Suprapubic skin (tissue), 4 donors: Measurements from ENCODE around the gene RASAL1.

Experiments
- POLR2A ChIP-seq, 2 donors: fragments of 450-650 bp; IDR thresholded peaks; one replicate each; pipeline ENCODE4 v1.6.1; 2017; ENCODE audit warnings: antibody characterized with exemption in 2 of 2, mild to moderate bottlenecking in 2 of 2, moderate library complexity in 2 of 2
- POLR2AphosphoS5 ChIP-seq, 3 donors: sonication (generic); formaldehyde crosslinking; IDR thresholded peaks; one replicate each; pipeline ENCODE4 v1.6.1; 2017; ENCODE audit warnings: antibody characterized with exemption in 3 of 3
- TF ChIP-seq, protein P1 (sequence below), 2 donors: fragments of 200-600 bp in 1 of 2; fragments of 450-650 bp in 1 of 2; sonication (generic) in 1 of 2; IDR thresholded peaks; one replicate each; pipeline ENCODE4 v1.5.1; 2016 to 2019; ENCODE audit warnings: antibody characterized with exemption in 2 of 2, mild to moderate bottlenecking in 1 of 2, moderate library complexity in 1 of 2

DNA sequence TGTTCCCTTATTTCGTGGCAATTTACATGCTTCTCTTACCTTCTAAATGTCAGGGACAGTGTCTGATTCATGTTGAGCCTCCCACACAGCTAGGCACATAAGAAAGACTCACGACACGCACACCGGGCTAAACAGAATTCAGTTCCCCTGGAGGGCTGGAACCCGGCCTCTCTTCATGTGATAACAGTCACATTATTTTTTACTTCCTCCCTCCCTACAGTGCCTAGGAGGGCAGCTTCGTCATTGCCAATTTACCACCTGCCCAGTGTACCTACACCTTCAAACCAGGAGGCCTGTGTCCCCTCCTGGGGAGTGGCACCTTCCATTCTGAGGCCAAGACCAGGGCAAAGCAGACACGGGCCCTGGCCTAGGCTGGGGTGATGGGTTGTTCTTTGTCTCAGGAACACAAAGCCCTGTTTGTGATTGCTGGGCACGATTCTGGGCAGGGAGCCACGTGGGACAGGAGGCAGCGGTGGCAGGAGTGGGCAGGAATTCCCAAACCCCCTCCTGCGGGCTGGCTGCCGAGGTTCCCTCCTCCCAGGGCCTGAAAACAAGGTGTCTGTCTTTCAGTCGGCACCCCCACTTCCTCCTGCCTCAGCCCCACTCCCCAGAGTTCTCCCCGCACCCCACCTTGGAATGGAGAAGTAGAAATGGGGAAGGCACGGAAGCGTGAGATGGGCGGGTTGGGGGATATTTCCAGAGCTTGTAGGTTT is 6.8 kb upstream of the RASAL1 start:
- no peak for TF ChIP-seq POLR2A (IDR thresholded peaks at IDR 0.05)
- TF ChIP-seq, protein P1, sequence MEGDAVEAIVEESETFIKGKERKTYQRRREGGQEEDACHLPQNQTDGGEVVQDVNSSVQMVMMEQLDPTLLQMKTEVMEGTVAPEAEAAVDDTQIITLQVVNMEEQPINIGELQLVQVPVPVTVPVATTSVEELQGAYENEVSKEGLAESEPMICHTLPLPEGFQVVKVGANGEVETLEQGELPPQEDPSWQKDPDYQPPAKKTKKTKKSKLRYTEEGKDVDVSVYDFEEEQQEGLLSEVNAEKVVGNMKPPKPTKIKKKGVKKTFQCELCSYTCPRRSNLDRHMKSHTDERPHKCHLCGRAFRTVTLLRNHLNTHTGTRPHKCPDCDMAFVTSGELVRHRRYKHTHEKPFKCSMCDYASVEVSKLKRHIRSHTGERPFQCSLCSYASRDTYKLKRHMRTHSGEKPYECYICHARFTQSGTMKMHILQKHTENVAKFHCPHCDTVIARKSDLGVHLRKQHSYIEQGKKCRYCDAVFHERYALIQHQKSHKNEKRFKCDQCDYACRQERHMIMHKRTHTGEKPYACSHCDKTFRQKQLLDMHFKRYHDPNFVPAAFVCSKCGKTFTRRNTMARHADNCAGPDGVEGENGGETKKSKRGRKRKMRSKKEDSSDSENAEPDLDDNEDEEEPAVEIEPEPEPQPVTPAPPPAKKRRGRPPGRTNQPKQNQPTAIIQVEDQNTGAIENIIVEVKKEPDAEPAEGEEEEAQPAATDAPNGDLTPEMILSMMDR (IDR thresholded peaks at IDR 0.05), result no peak
- TF ChIP-seq POLR2AphosphoS5 (IDR thresholded peaks at IDR 0.05), result no peak
